ENCODE results near the gene ATG4D.
"Not testable (repeated sequence)": the region's sequence is repeated elsewhere in the genome, so short reads cannot be mapped to it uniquely, and the experiment has no call there.

ATG4D gene

GRCh38 chr19:10551006-10551405 lies 7.3 kb downstream of the ATG4D start:
- H3K4me3 ChIP-seq (ENCODE audit: low read depth in 1 of 5, low read length in 5 of 5); H3K27ac ChIP-seq (ENCODE audit: low read depth, low read length); H3K9ac ChIP-seq (ENCODE audit: low read length in 5 of 5); H3K9me3 ChIP-seq (ENCODE audit: control insufficient read depth in 5 of 5, low read length in 5 of 5); H3K4me1 ChIP-seq (ENCODE audit: control insufficient read depth in 5 of 5, insufficient read depth in 5 of 5, low read length in 5 of 5); H3K27me3 ChIP-seq (ENCODE audit: control insufficient read depth in 5 of 5, insufficient read depth in 4 of 5, low read length in 5 of 5): not testable (repeated sequence)
- H3K36me3 ChIP-seq (ENCODE audit: control insufficient read depth in 5 of 5, insufficient read depth in 5 of 5, low read length in 5 of 5): peaks cover 0 to 83% (median 69%) of the 10 kb centered on the region in 5 donors

- Histone ChIP-seq H3K27me3 (ENCODE audit: control insufficient read depth in 5 of 5, insufficient read depth in 4 of 5, low read length in 5 of 5) (no peaks in the 10 kb centered on the region), H3K36me3 (ENCODE audit: control insufficient read depth in 5 of 5, insufficient read depth in 5 of 5, low read length in 5 of 5) (peaks cover 0 to 83% (median 71%) of the 10 kb centered on the region in 5 donors), H3K4me1 (ENCODE audit: control insufficient read depth in 5 of 5, insufficient read depth in 5 of 5, low read length in 5 of 5) (peaks cover 0 to 7% (median 0%) of the 10 kb centered on the region in 5 donors)
Observed at GRCh38 chr19:10551698-10552301, 8.1 kb downstream of the ATG4D start.

GRCh38 chr19:10552510-10553053 lies 8.9 kb downstream of the ATG4D start:
- Histone ChIP-seq H3K27ac (ENCODE audit: low read depth, low read length) (no peak overlapping the region), H3K36me3 (ENCODE audit: control insufficient read depth in 5 of 5, insufficient read depth in 5 of 5, low read length in 5 of 5) (peaks cover 0 to 84% (median 69%) of the 10 kb centered on the region in 5 donors), H3K9me3 (ENCODE audit: control insufficient read depth in 5 of 5, low read length in 5 of 5) (peaks cover 0 to 2% (median 0%) of the 10 kb centered on the region in 5 donors), H3K4me1 (ENCODE audit: control insufficient read depth in 5 of 5, insufficient read depth in 5 of 5, low read length in 5 of 5) (peaks cover 0 to 7% (median 0%) of the 10 kb centered on the region in 5 donors), H3K9ac (ENCODE audit: low read length in 5 of 5) (no peak overlapping the region), H3K27me3 (ENCODE audit: control insufficient read depth in 5 of 5, insufficient read depth in 4 of 5, low read length in 5 of 5) (no peaks in the 10 kb centered on the region), H3K4me3 (ENCODE audit: low read depth in 1 of 5, low read length in 5 of 5) (no peak overlapping the region)

More at GRCh38 chr19:10551698-10552301, 8.1 kb downstream of the ATG4D start:
- Histone ChIP-seq H3K9me3 (ENCODE audit: control insufficient read depth in 5 of 5, low read length in 5 of 5) (peaks cover 0 to 2% (median 0%) of the 10 kb centered on the region in 5 donors), H3K4me3 (ENCODE audit: low read depth in 1 of 5, low read length in 5 of 5) (no peak overlapping the region), H3K27ac (ENCODE audit: low read depth, low read length) (no peak overlapping the region), H3K9ac (ENCODE audit: low read length in 5 of 5) (no peak overlapping the region)

- no peaks in the 10 kb centered on the region for H3K27me3 ChIP-seq (ENCODE audit: control insufficient read depth in 5 of 5, insufficient read depth in 4 of 5, low read length in 5 of 5)
- no peak overlapping the region for H3K27ac ChIP-seq (ENCODE audit: low read depth, low read length)
- peaks cover 0 to 7% (median 0%) of the 10 kb centered on the region in 5 donors for H3K4me1 ChIP-seq (ENCODE audit: control insufficient read depth in 5 of 5, insufficient read depth in 5 of 5, low read length in 5 of 5)
- H3K4me3 ChIP-seq (ENCODE audit: low read depth in 1 of 5, low read length in 5 of 5): no peak overlapping the region
- peaks cover 0 to 2% (median 0%) of the 10 kb centered on the region in 5 donors for H3K9me3 ChIP-seq (ENCODE audit: control insufficient read depth in 5 of 5, low read length in 5 of 5)
- H3K36me3 ChIP-seq (ENCODE audit: control insufficient read depth in 5 of 5, insufficient read depth in 5 of 5, low read length in 5 of 5): peaks cover 0 to 88% (median 75%) of the 10 kb centered on the region in 5 donors
- no peak overlapping the region for H3K9ac ChIP-seq (ENCODE audit: low read length in 5 of 5)
Observed at GRCh38 chr19:10553087-10553667, 9.5 kb downstream of the ATG4D start.

- no peaks in the 10 kb centered on the region for H3K27me3 ChIP-seq (ENCODE audit: control insufficient read depth in 5 of 5, insufficient read depth in 4 of 5, low read length in 5 of 5)
- no peak overlapping the region for H3K9ac ChIP-seq (ENCODE audit: low read length in 5 of 5)
- H3K27ac ChIP-seq (ENCODE audit: low read depth, low read length): no peak overlapping the region
- peaks cover 0 to 2% (median 0%) of the 10 kb centered on the region in 5 donors for H3K9me3 ChIP-seq (ENCODE audit: control insufficient read depth in 5 of 5, low read length in 5 of 5)
- peaks cover 0 to 7% (median 0%) of the 10 kb centered on the region in 5 donors for H3K4me1 ChIP-seq (ENCODE audit: control insufficient read depth in 5 of 5, insufficient read depth in 5 of 5, low read length in 5 of 5)
- H3K4me3 ChIP-seq (ENCODE audit: low read depth in 1 of 5, low read length in 5 of 5): no peak overlapping the region
- H3K36me3 ChIP-seq (ENCODE audit: control insufficient read depth in 5 of 5, insufficient read depth in 5 of 5, low read length in 5 of 5): peaks cover 0 to 83% (median 68%) of the 10 kb centered on the region in 5 donors
Observed at GRCh38 chr19:10553943-10554381, 10.3 kb downstream of the ATG4D start.

- Histone ChIP-seq H3K27me3 (ENCODE audit: control insufficient read depth in 5 of 5, insufficient read depth in 4 of 5, low read length in 5 of 5) (no peaks in the 10 kb centered on the region), H3K9ac (ENCODE audit: low read length in 5 of 5) (no peak overlapping the region), H3K9me3 (ENCODE audit: control insufficient read depth in 5 of 5, low read length in 5 of 5) (peaks cover 0 to 2% (median 0%) of the 10 kb centered on the region in 5 donors), H3K4me3 (ENCODE audit: low read depth in 1 of 5, low read length in 5 of 5) (no peak overlapping the region), H3K27ac (ENCODE audit: low read depth, low read length) (no peak overlapping the region), H3K36me3 (ENCODE audit: control insufficient read depth in 5 of 5, insufficient read depth in 5 of 5, low read length in 5 of 5) (peaks cover 0 to 83% (median 73%) of the 10 kb centered on the region in 5 donors), H3K4me1 (ENCODE audit: control insufficient read depth in 5 of 5, insufficient read depth in 5 of 5, low read length in 5 of 5) (peaks cover 0 to 7% (median 0%) of the 10 kb centered on the region in 5 donors)
Observed at GRCh38 chr19:10554760-10555609, 11.3 kb downstream of the ATG4D start.

- H3K4me1 ChIP-seq (ENCODE audit: control insufficient read depth in 5 of 5, insufficient read depth in 5 of 5, low read length in 5 of 5): peaks cover 0 to 7% (median 0%) of the 10 kb centered on the region in 5 donors
- peaks cover 0 to 2% (median 0%) of the 10 kb centered on the region in 5 donors for H3K9me3 ChIP-seq (ENCODE audit: control insufficient read depth in 5 of 5, low read length in 5 of 5)
- no peaks in the 10 kb centered on the region for H3K27me3 ChIP-seq (ENCODE audit: control insufficient read depth in 5 of 5, insufficient read depth in 4 of 5, low read length in 5 of 5)
- H3K4me3 ChIP-seq (ENCODE audit: low read depth in 1 of 5, low read length in 5 of 5): no peak overlapping the region
- H3K27ac ChIP-seq (ENCODE audit: low read depth, low read length): no peak overlapping the region
- peaks cover 0 to 83% (median 74%) of the 10 kb centered on the region in 5 donors for H3K36me3 ChIP-seq (ENCODE audit: control insufficient read depth in 5 of 5, insufficient read depth in 5 of 5, low read length in 5 of 5)
- no peak overlapping the region for H3K9ac ChIP-seq (ENCODE audit: low read length in 5 of 5)
Observed at GRCh38 chr19:10555610-10555973, 11.9 kb downstream of the ATG4D start.

- H3K4me3 ChIP-seq (ENCODE audit: low read depth in 1 of 5, low read length in 5 of 5): no peak overlapping the region
- peaks cover 0 to 76% (median 69%) of the 10 kb centered on the region in 5 donors for H3K36me3 ChIP-seq (ENCODE audit: control insufficient read depth in 5 of 5, insufficient read depth in 5 of 5, low read length in 5 of 5)
- H3K4me1 ChIP-seq (ENCODE audit: control insufficient read depth in 5 of 5, insufficient read depth in 5 of 5, low read length in 5 of 5): peaks cover 0 to 7% (median 0%) of the 10 kb centered on the region in 5 donors
- no peak overlapping the region for H3K9ac ChIP-seq (ENCODE audit: low read length in 5 of 5)
- H3K27me3 ChIP-seq (ENCODE audit: control insufficient read depth in 5 of 5, insufficient read depth in 4 of 5, low read length in 5 of 5): no peaks in the 10 kb centered on the region
- no peaks in the 10 kb centered on the region for H3K9me3 ChIP-seq (ENCODE audit: control insufficient read depth in 5 of 5, low read length in 5 of 5)
- no peak overlapping the region for H3K27ac ChIP-seq (ENCODE audit: low read depth, low read length)
Observed at GRCh38 chr19:10557603-10558197, 14.0 kb downstream of the ATG4D start.

GRCh38 chr19:10560154-10560553 lies 16.4 kb downstream of the ATG4D start:
- no peaks in the 10 kb centered on the region for H3K9me3 ChIP-seq (ENCODE audit: control insufficient read depth in 5 of 5, low read length in 5 of 5)
- peaks cover 0 to 52% (median 46%) of the 10 kb centered on the region in 5 donors for H3K36me3 ChIP-seq (ENCODE audit: control insufficient read depth in 5 of 5, insufficient read depth in 5 of 5, low read length in 5 of 5)
- no peak overlapping the region for H3K27ac ChIP-seq (ENCODE audit: low read depth, low read length)

More at GRCh38 chr19:10560154-10560553, 16.4 kb downstream of the ATG4D start:
- H3K4me3 ChIP-seq (ENCODE audit: low read depth in 1 of 5, low read length in 5 of 5): no peak overlapping the region
- peaks cover 0 to 12% (median 8%) of the 10 kb centered on the region in 5 donors for H3K4me1 ChIP-seq (ENCODE audit: control insufficient read depth in 5 of 5, insufficient read depth in 5 of 5, low read length in 5 of 5)
- H3K27me3 ChIP-seq (ENCODE audit: control insufficient read depth in 5 of 5, insufficient read depth in 4 of 5, low read length in 5 of 5): no peaks in the 10 kb centered on the region
- no peak overlapping the region for H3K9ac ChIP-seq (ENCODE audit: low read length in 5 of 5)

All from subcutaneous abdominal adipose tissue (tissue), 5 donors.